NCI-H69 (cell line): Measurements from ENCODE around the gene MAN1B1.

ENCODE experiments used
- DNase-seq: peaks from one replicate; lab custom pipeline; 2025; lab: John Stamatoyannopoulos, UW

The MAN1B1 gene

GRCh38 chr9:137085920-137086530, 760 bp upstream of the MAN1B1 start:
- peak; percentile 51 for DNase-seq

- DNase-seq = no peak
These were observed 682 bp downstream of the MAN1B1 start for GRCh38 chr9:137087409-137087925.

GRCh38 chr9:137088121-137088520, 1.3 kb downstream of the MAN1B1 start:
- peak; percentile 53 for DNase-seq

GRCh38 chr9:137089232-137089947, 2.6 kb downstream of the MAN1B1 start:
- DNase-seq = peak; percentile 44

- no peak for DNase-seq
These were observed 9.1 kb downstream of the MAN1B1 start for GRCh38 chr9:137095664-137096517.

GRCh38 chr9:137096785-137097546, 10.2 kb downstream of the MAN1B1 start:
- DNase-seq = no peak

GRCh38 chr9:137097761-137098462, 11.1 kb downstream of the MAN1B1 start:
- DNase-seq = no peak

GRCh38 chr9:137099231-137099630, 12.4 kb downstream of the MAN1B1 start:
- DNase-seq = no peak

- no peak for DNase-seq
These were observed 16.6 kb downstream of the MAN1B1 start for GRCh38 chr9:137103206-137103999.

- no peak for DNase-seq
These were observed 19.3 kb downstream of the MAN1B1 start for GRCh38 chr9:137105814-137106661.

GRCh38 chr9:137106662-137107250, 20.0 kb downstream of the MAN1B1 start:
- no peak for DNase-seq

- no peak for DNase-seq
These were observed 20.6 kb downstream of the MAN1B1 start for GRCh38 chr9:137107312-137107921.

GRCh38 chr9:137107982-137108381, 21.2 kb downstream of the MAN1B1 start:
- no peak for DNase-seq

GRCh38 chr9:137108608-137109249, 21.9 kb downstream of the MAN1B1 start:
- no peak for DNase-seq

GRCh38 chr9:137109250-137110146, 22.7 kb downstream of the MAN1B1 start:
- no peak for DNase-seq

GRCh38 chr9:137110147-137110910, 23.5 kb downstream of the MAN1B1 start:
- no peak for DNase-seq
